HTERT RPE-1 (cell line): Measurements from ENCODE around the gene SREBF2.

Experiments used
- in situ Hi-C: fragments of 300-500 bp; cut with MboI; formaldehyde crosslinking; loops from 4 replicates; pipeline ENCODE4 v1.14.3; 2020; ENCODE audit warnings: low sequenced_read_pairs

Gene SREBF2

GRCh38 chr22:41832553-41833368, at the start of gene SREBF2:
SREBF2 (plus strand) TSS chr22:41833105; CDS start chr22:41833271, 166 bp downstream.
- in situ Hi-C loops, result no loop called here

DNA sequence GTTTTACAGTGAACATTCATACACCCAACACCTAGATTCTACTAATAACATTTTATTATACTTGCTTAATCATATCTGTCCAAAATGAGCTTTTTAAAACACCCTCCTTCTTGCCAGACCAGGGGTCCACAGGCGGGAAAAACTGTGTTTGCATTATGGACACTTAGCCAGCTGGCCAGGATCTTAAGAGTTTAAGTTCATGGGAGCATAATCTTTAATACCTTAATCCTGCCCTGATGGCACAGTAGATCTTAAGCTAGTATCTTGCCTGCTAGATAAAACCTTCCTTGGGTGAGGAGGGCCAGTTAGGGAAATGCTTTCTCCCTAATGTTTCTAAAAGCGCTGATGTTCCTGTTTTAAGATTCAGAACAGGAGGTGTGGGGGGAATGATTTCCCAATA, 45.6 kb upstream of the SREBF2 start:
- in situ Hi-C loops, result no loop called here

GRCh38 chr22:41793871-41794270, 39.0 kb upstream of the SREBF2 start:
- in situ Hi-C loops, result no loop called here

DNA sequence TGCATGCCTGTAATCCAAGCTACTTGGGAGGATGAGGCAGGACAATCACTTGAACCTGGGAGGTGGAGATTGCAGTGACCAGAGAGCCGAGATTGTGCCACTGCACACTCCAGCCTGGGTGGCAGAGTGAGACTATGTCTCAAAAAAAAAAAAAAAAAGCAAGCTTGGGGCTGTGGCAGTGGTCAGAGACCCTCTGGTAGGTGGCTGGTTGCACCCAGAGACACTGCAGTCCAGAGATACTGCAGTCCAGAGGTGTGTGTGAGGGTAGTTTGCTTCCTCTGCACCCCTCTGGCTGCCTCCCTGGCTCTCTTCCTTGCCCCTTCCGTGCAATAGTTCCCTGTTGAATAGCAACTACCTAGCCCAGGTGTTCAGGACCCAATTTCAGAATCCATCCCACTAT, 34.2 kb upstream of the SREBF2 start:
- in situ Hi-C loops, result no loop called here

- in situ Hi-C loops, result no loop called here
Observed at GRCh38 chr22:41799486-41800347, 33.2 kb upstream of the SREBF2 start.

DNA sequence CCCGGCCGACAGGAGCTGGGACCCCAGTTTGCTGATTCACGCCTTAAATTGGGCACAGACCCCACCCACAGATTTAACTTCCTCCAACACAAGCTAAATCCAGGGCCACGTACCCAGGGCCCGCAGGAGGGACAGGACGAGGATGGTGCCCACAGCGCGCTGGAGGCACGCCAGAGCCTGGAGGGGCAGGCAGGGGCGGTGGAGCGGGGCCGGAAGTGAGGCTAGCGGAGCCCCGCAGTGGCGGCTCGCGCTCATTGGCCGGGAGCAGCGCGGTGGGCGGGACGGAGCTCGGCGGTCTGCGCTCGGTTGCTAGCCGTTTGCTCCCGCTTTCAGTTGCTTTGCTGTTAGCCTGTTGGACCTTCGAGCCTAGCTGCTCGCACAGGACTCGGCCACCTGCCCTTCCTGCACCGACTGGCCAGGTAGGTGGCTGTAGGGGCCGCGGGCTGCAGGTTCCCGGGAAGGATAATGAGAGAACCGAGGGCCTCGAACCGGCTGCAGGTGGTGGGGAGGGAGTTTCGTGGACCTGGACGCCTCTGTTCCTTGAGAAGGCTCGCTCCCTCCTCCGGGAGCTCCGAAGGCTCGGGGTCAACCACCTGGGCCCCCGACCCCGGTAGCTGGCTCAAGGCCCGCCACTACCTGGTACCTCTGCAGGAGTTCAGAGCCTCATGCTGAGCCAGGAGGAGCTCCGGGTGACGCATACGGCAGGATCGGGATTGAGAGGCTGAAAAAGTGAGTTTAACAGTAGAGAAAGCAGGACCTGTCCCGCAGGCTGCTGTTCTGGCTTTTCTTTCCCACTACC, 32.4 kb upstream of the SREBF2 start, which contains the start of gene CCDC134:
Gene CCDC134 (plus strand): TSS at position 332 of the 799 bp plus-strand sequence. CDS start 8,212 bp downstream, outside the sequence.
- in situ Hi-C loops, result no loop called here

DNA sequence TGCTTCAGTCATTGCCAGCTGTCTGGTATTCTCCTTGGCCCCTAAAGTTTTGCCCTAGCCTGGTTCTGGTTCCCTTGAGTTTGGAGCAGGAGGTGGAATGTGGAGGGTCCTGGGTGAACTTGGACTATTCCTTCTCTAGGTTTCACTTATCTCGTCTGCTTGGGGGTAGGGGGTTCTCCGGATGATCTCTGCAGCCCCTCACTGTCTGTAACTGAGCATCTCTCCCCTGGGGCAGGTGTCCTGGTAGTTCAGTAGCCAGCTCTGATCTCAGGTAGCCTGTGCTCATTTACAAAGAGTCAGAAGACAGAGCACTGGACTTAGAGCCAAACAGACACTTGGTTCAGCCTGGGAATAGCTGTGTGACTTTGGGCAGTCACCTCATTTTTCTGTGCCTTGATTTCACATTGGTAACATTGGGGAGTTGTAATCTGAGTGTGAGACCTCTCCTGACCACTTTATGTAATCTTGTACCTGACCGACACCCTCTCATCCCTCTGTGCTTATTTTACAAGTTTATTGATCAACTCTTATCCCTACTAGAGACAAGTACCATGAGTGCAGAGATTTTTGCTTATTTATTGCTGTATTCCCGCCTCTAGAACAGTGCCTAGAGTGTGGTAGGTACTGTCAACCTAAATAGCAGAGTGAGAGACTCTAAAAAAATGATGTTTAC, 31.6 kb upstream of the SREBF2 start:
- in situ Hi-C loops, result no loop called here

DNA sequence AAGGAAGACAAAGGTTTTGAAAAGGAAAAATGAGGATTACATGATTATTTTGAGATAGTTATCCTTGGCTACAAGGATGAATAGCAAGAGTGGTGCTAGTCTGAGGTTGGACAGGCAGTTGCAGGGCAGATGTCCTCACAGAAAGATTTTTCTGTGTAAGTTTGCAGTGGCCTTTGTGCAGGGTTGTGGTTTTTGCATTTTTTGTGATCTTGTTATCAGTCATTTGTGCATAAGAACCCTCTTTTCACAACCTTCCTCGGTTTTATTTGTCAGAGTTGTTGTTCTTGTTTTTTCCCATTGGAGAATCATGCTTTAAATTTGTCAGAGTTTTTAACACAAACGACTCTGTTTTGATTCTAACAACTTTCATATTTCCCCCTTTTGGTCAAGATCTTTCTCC, 31.0 kb upstream of the SREBF2 start:
- in situ Hi-C loops, result no loop called here

- in situ Hi-C loops, result no loop called here
Observed at GRCh38 chr22:41805639-41806038, 27.3 kb upstream of the SREBF2 start.

GRCh38 chr22:41808400-41808799, 24.5 kb upstream of the SREBF2 start:
- in situ Hi-C loops, result no loop called here

DNA sequence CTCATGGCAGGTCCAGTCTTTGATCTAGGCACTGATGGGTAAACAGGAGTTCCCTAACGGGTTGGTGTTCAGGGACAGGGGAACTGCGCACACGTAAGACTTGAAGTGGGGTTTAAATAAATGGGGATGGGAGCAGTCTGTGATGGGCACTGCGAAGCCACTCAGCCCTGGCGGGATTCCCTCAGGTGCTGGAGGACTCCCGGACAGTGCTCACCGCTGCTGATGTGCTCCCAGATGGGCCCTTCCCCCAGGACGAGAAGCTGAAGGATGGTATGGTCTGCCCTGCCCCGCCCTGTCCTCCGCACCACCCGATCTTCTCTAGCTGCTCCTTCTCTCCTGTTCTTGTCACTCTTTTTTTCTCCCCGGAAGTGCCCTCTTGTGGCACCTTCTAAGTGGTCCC, 22.9 kb upstream of the SREBF2 start:
- in situ Hi-C loops, result no loop called here

DNA sequence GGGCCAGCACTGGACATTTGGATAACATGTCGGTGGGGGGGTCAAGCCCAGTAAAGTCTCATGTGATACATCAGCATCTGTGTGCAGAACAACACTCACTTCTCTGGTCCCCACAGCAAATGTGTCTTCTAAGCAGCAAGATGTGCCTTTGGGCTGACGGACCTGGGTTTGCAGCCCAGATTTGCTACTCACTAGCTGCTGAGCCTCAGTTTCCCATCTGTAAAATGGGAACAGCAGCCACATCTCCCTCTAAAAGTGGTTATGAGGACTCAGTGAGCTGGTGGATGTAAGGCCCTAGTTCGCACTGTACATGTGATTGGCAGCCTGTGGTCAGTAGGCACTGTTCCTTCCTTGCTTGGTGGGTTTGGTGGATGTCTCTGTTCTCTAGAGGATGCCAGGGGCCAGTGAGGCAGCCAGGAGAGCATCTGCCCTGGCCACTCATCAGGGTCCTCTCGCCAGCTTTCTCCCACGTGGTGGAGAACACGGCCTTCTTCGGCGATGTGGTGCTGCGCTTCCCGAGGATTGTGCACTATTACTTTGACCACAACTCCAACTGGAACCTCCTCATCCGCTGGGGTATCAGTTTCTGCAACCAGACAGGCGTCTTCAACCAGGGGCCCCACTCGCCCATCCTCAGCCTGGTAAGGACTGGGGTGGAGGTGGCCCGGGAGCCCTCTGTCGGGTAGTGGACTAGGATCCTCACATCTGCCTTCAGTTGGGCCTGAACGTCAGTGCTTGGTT, 19.9 kb upstream of the SREBF2 start:
- in situ Hi-C loops, result no loop called here

- in situ Hi-C loops, result no loop called here
Observed at GRCh38 chr22:41813726-41814410, 19.0 kb upstream of the SREBF2 start.

DNA sequence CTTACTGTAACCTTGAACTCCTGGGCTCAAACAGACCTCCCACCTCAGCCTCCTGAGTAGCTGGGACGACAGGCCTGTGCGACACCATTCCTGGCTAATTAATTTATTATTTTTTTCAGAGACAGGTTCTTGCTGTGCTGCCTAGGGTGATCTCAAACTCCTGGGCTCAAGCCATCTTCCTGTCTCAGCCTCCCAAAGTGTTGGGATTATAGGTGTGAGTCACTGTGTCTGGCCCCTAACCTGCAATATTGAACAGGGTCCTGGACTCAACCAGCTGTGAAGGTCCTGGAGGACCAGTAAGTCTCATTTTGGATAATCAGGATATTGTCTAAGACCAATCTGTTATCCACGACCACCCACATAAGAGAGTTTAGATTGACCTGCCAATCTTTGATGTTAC, 17.2 kb upstream of the SREBF2 start:
- in situ Hi-C loops, result no loop called here

DNA sequence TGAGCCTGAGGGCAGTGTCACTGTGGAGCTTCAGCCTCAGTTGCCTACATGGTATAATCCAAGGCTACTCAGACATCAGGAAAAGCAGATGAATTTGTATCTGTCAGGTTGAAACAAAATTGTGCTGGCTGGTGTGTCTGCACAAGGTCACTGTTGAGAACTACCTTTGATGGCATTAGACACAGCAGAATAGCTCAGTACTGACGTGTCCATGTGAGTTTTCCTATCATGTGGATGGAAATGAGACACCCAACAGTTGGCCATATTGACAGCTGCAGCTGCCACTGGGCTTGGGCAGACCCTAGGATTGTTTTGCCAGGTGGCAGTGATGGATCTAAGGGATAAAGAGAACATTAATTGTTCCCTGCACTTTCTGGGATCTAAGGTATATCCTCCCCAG, 16.7 kb upstream of the SREBF2 start:
- in situ Hi-C loops, result no loop called here

DNA sequence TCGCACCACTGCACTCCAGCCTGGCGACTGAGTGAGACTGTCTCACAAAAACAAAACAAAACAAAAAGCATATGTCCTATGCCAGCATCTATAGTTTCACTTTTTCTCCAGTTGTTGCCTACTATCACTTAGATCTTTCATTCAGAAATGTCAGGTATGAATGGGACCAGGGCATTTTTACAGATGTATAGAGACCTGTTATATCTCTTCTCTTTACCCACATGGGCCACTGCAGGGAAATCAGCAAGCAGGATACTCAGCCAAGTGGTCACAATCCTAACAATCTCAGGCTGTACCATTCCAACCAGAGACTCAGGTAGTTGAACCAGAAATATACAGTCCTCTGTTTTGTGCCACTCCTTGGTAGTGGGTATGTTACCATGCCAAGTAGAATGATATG, 16.0 kb upstream of the SREBF2 start:
- in situ Hi-C loops, result no loop called here

DNA sequence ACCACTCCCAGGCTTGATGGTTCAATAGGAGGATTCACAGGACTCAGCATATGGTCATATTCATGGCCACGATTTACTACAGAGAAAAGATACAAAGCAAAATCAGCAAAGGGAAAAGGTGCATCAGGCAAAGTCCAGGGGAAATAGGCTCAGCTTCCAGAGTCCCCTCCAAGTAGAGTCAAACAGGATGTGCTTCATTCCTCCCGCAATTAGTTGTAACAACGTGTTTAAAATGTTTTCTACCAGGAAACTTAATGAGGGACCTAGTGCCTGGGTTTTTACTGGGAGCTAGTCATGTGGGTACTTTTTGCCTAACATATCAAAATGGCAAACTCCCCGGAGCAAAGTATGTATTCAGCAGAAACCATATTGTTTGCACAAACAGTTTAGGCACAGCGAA, 14.9 kb upstream of the SREBF2 start:
- in situ Hi-C loops, result no loop called here

GRCh38 chr22:41818596-41818995, 14.3 kb upstream of the SREBF2 start:
- in situ Hi-C loops, result no loop called here

DNA sequence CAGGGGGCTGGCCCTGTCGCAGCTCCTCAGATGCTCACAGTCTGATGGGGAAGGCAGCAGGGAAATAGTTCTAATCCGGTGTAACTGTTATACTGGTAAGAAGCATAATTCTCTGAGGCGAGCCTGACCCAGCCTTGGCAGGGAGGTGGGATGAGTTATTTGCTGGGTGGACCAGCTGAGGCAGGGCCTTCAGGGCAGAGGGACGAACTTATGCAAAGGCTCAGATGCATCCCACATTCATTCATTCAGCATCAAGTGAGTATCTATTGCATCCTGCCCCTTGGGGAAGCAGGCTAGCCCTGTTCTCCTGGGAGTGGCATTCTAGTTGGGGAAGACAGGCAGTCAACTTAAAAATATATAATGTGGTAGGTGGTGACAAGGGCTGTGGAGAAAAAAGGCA, 13.6 kb upstream of the SREBF2 start:
- in situ Hi-C loops, result no loop called here
